Stimulated activated CD4-positive, alpha-beta T cell treated with anti-CD3 and anti-CD28 coated beads, Interleukin-1b, Interleukin-23, amount 100 ng/mL, for 48 hours (primary cell): Measurements from ENCODE around the gene TSHZ2.
A peak's percentile ranks its signal among the peaks of the same experiment; 100 is the strongest.
"Not testable (repeated sequence)": the region's sequence is repeated elsewhere in the genome, so short reads cannot be mapped to it uniquely, and the experiment has no call there.

Experiments used
- DNase-seq: peaks from one replicate; pipeline ENCODE4 v3.0.0-alpha.2; 2020

Gene TSHZ2

GRCh38 chr20:52996130-52996529 lies 24.0 kb downstream of the TSHZ2 start:
- DNase-seq = no peak

GRCh38 chr20:52996658-52997057 lies 24.5 kb downstream of the TSHZ2 start:
- no peak for DNase-seq

GRCh38 chr20:52998268-52998667 lies 26.1 kb downstream of the TSHZ2 start:
- DNase-seq = no peak

GRCh38 chr20:52999040-52999439 lies 26.9 kb downstream of the TSHZ2 start:
- no peak for DNase-seq

GRCh38 chr20:53001498-53002301 lies 29.5 kb downstream of the TSHZ2 start:
- DNase-seq = peak; percentile 30

- DNase-seq = no peak
Observed at GRCh38 chr20:53002786-53003185, 30.6 kb downstream of the TSHZ2 start.

GRCh38 chr20:53003420-53004154 lies 31.4 kb downstream of the TSHZ2 start:
- no peak for DNase-seq

- no peak for DNase-seq
Observed at GRCh38 chr20:53004267-53004813, 32.2 kb downstream of the TSHZ2 start.

- DNase-seq = no peak
Observed at GRCh38 chr20:53009979-53010735, 38.0 kb downstream of the TSHZ2 start.

- no peak for DNase-seq
Observed at GRCh38 chr20:53011640-53012039, 39.5 kb downstream of the TSHZ2 start.

GRCh38 chr20:53013183-53013582 lies 41.0 kb downstream of the TSHZ2 start:
- no peak for DNase-seq

- no peak for DNase-seq
Observed at GRCh38 chr20:53013847-53014246, 41.7 kb downstream of the TSHZ2 start.

- no peak for DNase-seq
Observed at GRCh38 chr20:53016071-53016470, 43.9 kb downstream of the TSHZ2 start.

GRCh38 chr20:53016534-53017042 lies 44.4 kb downstream of the TSHZ2 start:
- no peak for DNase-seq

GRCh38 chr20:53017206-53017605 lies 45.0 kb downstream of the TSHZ2 start:
- no peak for DNase-seq

- no peak for DNase-seq
Observed at GRCh38 chr20:53019464-53019863, 47.3 kb downstream of the TSHZ2 start.

GRCh38 chr20:53020376-53020775 lies 48.2 kb downstream of the TSHZ2 start:
- DNase-seq = no peak

GRCh38 chr20:53020834-53021233 lies 48.7 kb downstream of the TSHZ2 start:
- no peak for DNase-seq

GRCh38 chr20:53021934-53022333 lies 49.8 kb downstream of the TSHZ2 start:
- peak; percentile 31 for DNase-seq

GRCh38 chr20:53023732-53024520 lies 51.8 kb downstream of the TSHZ2 start:
- DNase-seq = no peak

- not testable (repeated sequence) for DNase-seq
Observed at GRCh38 chr20:53024653-53025052, 52.5 kb downstream of the TSHZ2 start.

- no peak for DNase-seq
Observed at GRCh38 chr20:53027089-53027488, 54.9 kb downstream of the TSHZ2 start.
